Uterus (tissue), 4 donors: ENCODE data around the gene CGN. TPM values are rescaled to one million over a fixed set of nuclear protein-coding genes. Genes with fewer than 3 reads are reported as not detected.
"Not testable (repeated sequence)": the region's sequence is repeated elsewhere in the genome, so short reads cannot be mapped to it uniquely, and the experiment has no call there.

Experiments used
- DNase-seq, 2 donors: peaks; one replicate each; pipeline ENCODE4 v3.0.0-alpha.2; 2019 to 2020
- H3K27ac ChIP-seq, 2 donors: fragments of 200-600 bp; sonication (generic); 1 replicate in 1 of 2; 2 replicates in 1 of 2; pipeline ENCODE4 v1.5.1; 2016 to 2018
- H3K27me3 ChIP-seq, 2 donors: fragments of 200-600 bp; sonication (generic); one replicate each; pipeline ENCODE4 v1.5.1; 2018 to 2019; ENCODE audit warnings: control low read depth in 1 of 2
- H3K36me3 ChIP-seq, 2 donors: fragments of 200-600 bp; sonication (generic); one replicate each; pipeline ENCODE4 v1.5.1; 2019; ENCODE audit warnings: control low read depth in 1 of 2
- H3K4me1 ChIP-seq, 2 donors: fragments of 200-600 bp; sonication (generic); one replicate each; pipeline ENCODE4 v1.5.1; 2018 to 2019; ENCODE audit warnings: control low read depth in 1 of 2
- H3K4me3 ChIP-seq, 2 donors: fragments of 200-600 bp; sonication (generic); 1 replicate in 1 of 2; 2 replicates in 1 of 2; pipeline ENCODE4 v1.5.1; 2018 to 2019; ENCODE audit warnings: mild to moderate bottlenecking in 1 of 2
- H3K9me3 ChIP-seq, 2 donors: fragments of 200-600 bp; sonication (generic); one replicate each; pipeline ENCODE4 v1.5.1; 2019; ENCODE audit warnings: control low read depth in 1 of 2
- POLR2A ChIP-seq, 2 donors: fragments of 450-650 bp; IDR thresholded peaks; one replicate each; pipeline ENCODE4 v1.6.1; 2016; ENCODE audit warnings: antibody characterized with exemption in 2 of 2, mild to moderate bottlenecking in 1 of 2, moderate library complexity in 1 of 2
- intact Hi-C: fragments of 100-400 bp; cut with DNase I; formaldehyde crosslinking; loops from one replicate; pipeline ENCODE4 v1.15.1; 2023; ENCODE audit warnings: low total_unique reads
- total RNA-seq, 4 donors: library from RNA; depleted of rRNA in 3 of 4; stranded (reverse); fragments of >200 nt in 3 of 4; gene quantifications; one replicate each; pipeline versions ENCODE4 v1.1.0 to v1.2.4, GENCODE V29; 2014 to 2023
- TF ChIP-seq, protein P1 (sequence below), 4 experiments: fragments of 200-600 bp in 2 of 4; fragments of 450-650 bp in 2 of 4; sonication (generic) in 2 of 4; IDR thresholded peaks; one replicate each; pipeline ENCODE4 v1.5.1; 2016 to 2019; ENCODE audit warnings: antibody characterized with exemption in 4 of 4, mild to moderate bottlenecking in 2 of 4, moderate library complexity in 1 of 4
- donor health status: DM: yes; HTN: yes; CAD: no.

The CGN gene
- total RNA-seq, 4 donors from 2014 or later: under 0.01 to 7.3 (median 0.85) TPM

DNA sequence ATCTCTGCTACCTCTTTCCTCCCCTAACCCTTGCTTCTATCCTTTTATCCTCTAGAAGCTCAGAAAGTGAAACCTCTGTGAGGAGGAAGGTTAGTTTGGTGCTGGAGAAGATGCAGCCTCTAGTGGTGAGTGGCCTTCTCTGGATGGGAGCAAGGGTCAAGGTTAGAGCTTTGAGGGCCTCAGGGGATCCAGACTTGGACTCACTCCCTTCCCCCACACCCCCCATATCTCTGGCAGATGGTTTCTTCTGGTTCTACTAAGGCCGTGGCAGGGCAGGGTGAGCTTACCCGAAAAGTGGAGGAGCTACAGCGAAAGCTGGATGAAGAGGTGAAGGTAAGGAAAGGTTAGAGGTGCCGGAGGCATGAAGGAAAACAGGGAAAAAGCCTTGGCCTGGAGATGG, 9.2 kb downstream of the CGN start:
- Histone ChIP-seq H3K36me3 (no peaks in the 10 kb centered on the region), H3K4me1 (no peaks in the 10 kb centered on the region), H3K4me3 (no peak overlapping the region), H3K27me3 (no peaks in the 10 kb centered on the region), H3K27ac (no peak overlapping the region), H3K9me3 (no peaks in the 10 kb centered on the region)
- no peak for DNase-seq
- TF ChIP-seq POLR2A (IDR thresholded peaks at IDR 0.05): no peak
- TF ChIP-seq, protein P1, sequence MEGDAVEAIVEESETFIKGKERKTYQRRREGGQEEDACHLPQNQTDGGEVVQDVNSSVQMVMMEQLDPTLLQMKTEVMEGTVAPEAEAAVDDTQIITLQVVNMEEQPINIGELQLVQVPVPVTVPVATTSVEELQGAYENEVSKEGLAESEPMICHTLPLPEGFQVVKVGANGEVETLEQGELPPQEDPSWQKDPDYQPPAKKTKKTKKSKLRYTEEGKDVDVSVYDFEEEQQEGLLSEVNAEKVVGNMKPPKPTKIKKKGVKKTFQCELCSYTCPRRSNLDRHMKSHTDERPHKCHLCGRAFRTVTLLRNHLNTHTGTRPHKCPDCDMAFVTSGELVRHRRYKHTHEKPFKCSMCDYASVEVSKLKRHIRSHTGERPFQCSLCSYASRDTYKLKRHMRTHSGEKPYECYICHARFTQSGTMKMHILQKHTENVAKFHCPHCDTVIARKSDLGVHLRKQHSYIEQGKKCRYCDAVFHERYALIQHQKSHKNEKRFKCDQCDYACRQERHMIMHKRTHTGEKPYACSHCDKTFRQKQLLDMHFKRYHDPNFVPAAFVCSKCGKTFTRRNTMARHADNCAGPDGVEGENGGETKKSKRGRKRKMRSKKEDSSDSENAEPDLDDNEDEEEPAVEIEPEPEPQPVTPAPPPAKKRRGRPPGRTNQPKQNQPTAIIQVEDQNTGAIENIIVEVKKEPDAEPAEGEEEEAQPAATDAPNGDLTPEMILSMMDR (IDR thresholded peaks at IDR 0.05): no peak
- intact Hi-C loops: no loop called here

DNA sequence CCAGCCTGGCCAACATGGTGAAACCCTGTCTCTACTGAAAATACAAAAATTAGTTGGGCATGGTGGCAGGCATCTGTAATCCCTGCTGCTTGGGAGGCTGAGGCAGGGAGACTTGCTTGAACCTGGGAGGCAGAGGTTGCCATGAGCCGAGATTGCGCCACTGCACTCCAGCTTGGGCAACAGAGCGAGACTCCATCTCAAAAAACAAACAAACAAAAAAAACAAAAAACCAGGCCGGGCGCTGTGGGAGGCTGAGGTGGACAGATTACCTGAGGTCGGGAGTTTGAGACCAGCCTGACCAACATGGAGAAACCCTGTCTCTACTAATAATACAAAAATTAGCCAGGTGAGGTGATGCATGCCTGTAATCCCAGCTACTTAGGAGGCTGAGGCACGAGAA, 11.2 kb downstream of the CGN start:
- H3K27ac ChIP-seq, H3K27me3 ChIP-seq, DNase-seq, intact Hi-C loops, H3K9me3 ChIP-seq, H3K4me3 ChIP-seq, H3K4me1 ChIP-seq, H3K36me3 ChIP-seq: not testable (repeated sequence)

DNA sequence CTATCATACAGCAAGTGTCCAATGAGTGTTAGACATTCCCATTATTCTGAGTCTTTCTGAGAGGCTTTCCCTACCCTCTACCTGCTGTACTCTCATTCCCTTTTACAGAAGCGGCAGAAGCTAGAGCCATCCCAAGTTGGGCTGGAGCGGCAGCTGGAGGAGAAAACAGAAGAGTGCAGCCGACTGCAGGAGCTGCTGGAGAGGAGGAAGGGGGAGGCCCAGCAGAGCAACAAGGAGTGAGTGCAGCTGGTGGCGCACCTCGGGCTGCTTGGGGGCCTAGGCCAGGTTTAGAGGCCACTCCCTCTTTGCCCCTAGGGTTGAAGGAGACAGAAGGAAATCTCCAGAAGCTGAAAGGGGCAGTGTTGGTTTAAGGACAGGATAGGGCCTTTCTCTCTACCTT, 12.1 kb downstream of the CGN start:
- intact Hi-C loops: no loop called here
- no peaks in the 10 kb centered on the region for H3K36me3 ChIP-seq
- no peak for DNase-seq
- H3K27ac ChIP-seq: no peak overlapping the region
- H3K4me1 ChIP-seq: no peaks in the 10 kb centered on the region
- no peak overlapping the region for H3K4me3 ChIP-seq
- no peak for TF ChIP-seq POLR2A (IDR thresholded peaks at IDR 0.05)
- TF ChIP-seq, protein P1 (IDR thresholded peaks at IDR 0.05): no peak
- H3K9me3 ChIP-seq: no peaks in the 10 kb centered on the region
- H3K27me3 ChIP-seq: no peaks in the 10 kb centered on the region

DNA sequence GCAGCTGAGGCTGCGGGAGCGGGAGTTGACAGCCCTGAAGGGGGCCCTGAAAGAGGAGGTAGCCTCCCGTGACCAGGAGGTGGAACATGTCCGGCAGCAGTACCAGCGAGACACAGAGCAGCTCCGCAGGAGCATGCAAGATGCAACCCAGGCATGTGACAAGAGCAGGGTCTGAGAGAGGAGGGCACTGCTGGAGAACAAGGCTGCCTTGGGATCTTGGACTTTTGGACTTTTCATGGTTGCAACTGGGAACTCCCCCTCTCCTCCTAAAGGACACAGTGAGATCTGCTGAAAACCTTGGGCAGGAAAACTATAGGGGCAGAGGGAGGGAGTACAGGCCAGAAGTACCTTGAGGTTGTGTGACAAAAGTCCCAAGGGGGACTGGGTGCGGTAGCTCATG, 13.5 kb downstream of the CGN start:
- Histone ChIP-seq H3K9me3 (no peaks in the 10 kb centered on the region), H3K4me3 (no peak overlapping the region), H3K4me1 (no peaks in the 10 kb centered on the region), H3K27me3 (no peaks in the 10 kb centered on the region), H3K27ac (no peak overlapping the region), H3K36me3 (no peaks in the 10 kb centered on the region)
- no peak for DNase-seq
- no peak for TF ChIP-seq POLR2A (IDR thresholded peaks at IDR 0.05)
- TF ChIP-seq, protein P1 (IDR thresholded peaks at IDR 0.05): no peak
- intact Hi-C loops: no loop called here

DNA sequence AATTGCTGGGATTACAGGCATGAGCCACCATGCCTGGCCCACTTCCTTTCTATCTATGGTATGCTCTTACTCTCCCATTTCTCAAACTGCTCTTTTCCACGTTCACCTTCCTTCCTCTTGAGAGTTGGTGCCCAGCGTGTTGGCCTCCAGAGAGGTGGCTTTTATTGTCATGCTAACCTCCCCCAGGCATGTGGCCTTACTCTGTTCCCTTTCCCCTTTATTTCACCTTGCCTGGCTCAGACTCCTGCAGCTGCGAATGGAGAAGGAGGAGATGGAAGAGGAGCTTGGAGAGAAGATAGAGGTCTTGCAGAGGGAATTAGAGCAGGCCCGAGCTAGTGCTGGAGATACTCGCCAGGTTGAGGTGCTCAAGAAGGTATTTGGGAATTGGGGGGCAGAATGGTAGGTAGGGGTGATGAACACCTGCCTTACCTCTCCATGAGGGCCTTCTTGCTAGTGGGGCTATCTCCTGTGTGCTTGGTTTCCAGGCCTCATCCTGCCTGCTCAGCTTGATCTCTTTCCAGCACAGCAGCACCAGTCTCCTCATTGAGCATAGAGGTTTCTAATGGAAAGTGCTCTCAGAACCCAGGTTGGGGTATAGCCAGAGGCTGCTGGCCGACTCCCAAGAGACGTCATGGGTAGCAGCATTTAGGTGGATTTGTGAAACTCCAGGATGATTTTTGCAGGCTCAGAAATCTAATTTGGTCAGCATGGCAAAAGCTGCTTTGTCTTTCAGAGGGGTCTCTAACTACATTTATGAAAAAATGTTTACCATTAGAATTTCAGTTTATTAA, 15.7 kb downstream of the CGN start:
- Histone ChIP-seq H3K27me3 (no peaks in the 10 kb centered on the region), H3K4me1 (no peaks in the 10 kb centered on the region), H3K9me3 (no peaks in the 10 kb centered on the region), H3K27ac (no peak overlapping the region), H3K4me3 (no peak overlapping the region), H3K36me3 (no peaks in the 10 kb centered on the region)
- intact Hi-C loops: no loop called here
- no peak for DNase-seq
- TF ChIP-seq, protein P1 (IDR thresholded peaks at IDR 0.05): no peak
- TF ChIP-seq POLR2A (IDR thresholded peaks at IDR 0.05): no peak
